IPS-20b (cell line): Measurements from ENCODE around the gene WASF3.

ENCODE experiments used
- H3K27ac ChIP-seq: one replicate; pipeline ENCODE4 v1.5.1; 2013; ENCODE audit warnings: low read length
- H3K27me3 ChIP-seq: 2 replicates; pipeline ENCODE4 v1.6.1; 2013; ENCODE audit warnings: mild to moderate bottlenecking, low read length, inconsistent platforms; ENCODE audit not compliant: insufficient read depth
- H3K36me3 ChIP-seq: 2 replicates; pipeline ENCODE4 v1.6.1; 2013; ENCODE audit warnings: low read depth, mild to moderate bottlenecking, inconsistent platforms, low read length, moderate library complexity; ENCODE audit not compliant: insufficient read depth
- H3K4me1 ChIP-seq: 2 replicates; pipeline ENCODE4 v1.6.1; 2013; ENCODE audit warnings: mild to moderate bottlenecking, control low read depth, inconsistent platforms, low read length, moderate library complexity; ENCODE audit not compliant: insufficient read depth
- H3K4me3 ChIP-seq: 2 replicates; pipeline ENCODE4 v1.5.1; 2013; ENCODE audit warnings: mild to moderate bottlenecking, low read length, inconsistent platforms
- H3K9ac ChIP-seq: 2 replicates; pipeline ENCODE4 v1.6.1; 2013; ENCODE audit warnings: low read depth, mild to moderate bottlenecking, inconsistent platforms, low read length, moderate library complexity
- H3K9me3 ChIP-seq: 2 replicates; pipeline ENCODE4 v1.6.1; 2013; ENCODE audit warnings: mild to moderate bottlenecking, low read depth, low read length, inconsistent platforms; ENCODE audit not compliant: insufficient read depth

The WASF3 gene, protein sequence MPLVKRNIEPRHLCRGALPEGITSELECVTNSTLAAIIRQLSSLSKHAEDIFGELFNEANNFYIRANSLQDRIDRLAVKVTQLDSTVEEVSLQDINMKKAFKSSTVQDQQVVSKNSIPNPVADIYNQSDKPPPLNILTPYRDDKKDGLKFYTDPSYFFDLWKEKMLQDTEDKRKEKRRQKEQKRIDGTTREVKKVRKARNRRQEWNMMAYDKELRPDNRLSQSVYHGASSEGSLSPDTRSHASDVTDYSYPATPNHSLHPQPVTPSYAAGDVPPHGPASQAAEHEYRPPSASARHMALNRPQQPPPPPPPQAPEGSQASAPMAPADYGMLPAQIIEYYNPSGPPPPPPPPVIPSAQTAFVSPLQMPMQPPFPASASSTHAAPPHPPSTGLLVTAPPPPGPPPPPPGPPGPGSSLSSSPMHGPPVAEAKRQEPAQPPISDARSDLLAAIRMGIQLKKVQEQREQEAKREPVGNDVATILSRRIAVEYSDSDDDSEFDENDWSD

DNA sequence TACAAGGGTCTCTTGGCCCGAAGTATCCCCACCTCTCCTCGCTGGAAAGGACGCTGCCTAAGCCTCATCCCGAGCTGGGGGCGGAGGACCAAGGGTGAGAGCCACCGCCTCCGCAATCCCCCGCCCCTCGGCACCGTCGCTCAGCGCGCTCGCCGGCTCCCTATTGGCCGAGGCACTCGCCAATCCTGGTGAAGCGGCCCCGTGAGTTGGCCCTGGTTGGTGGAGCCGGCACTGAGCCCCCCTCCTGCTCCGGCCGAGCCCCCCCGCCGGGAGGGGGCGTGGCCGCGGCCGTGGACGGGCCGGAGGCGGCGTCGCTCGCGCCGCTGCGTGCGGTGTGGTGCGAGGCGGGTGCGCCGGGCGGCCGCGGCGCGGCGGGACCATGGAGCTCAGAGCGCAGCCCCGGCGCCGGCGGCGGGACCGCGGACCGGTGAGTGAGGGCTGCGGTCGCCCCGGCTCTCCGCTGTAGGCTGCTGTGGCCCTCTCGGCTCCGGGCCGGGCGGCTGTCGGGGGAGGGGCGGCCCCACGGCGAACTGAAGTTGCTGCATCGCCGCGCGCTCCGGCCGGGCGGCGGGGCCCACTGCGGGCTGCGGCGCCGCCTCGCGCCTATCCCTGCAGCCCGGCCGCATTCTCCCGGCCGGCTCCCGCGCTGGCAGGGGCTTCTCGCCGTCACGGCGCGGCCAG, at the start of gene WASF3:
Gene WASF3, plus strand, starts transcription at position 291 of the 681 bp plus-strand sequence. CDS start 84,588 bp downstream, outside the sequence.
- Histone ChIP-seq H3K4me1 (peaks cover 12% of the 10 kb centered on the region; the same call in 1 of the 2 replicates), H3K27ac (no peak within 1 kb of the TSS), H3K9ac (peak within 1 kb of the TSS; percentile 67; the same call in 1 of the 2 replicates), H3K36me3 (no peaks in the 10 kb centered on the region), H3K27me3 (peaks cover 29% of the 10 kb centered on the region), H3K9me3 (peaks cover 3% of the 10 kb centered on the region; the same call in 1 of the 2 replicates), H3K4me3 (peak within 1 kb of the TSS; percentile 76)

DNA sequence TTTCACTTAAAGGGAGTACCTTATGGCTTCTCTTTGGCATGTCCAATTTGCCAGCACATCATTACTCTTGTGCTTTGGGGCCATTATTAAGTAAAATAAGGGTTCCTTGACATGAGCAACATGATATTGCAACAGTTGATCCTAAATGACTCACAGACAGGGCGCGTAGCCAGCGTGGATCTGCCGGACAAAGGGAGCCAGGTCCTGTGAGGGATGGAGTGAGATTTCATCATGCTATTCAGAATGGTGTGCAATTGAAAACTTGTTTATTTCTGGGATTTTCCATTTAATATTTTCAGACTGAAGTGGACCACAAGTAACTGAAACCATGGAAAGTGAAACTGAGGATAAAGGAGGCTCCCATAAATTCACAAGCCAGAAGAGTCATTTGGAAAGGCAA, 48.6 kb upstream of the WASF3 start:
- H3K27me3 ChIP-seq, result no peaks in the 10 kb centered on the region
- no peak overlapping the region for H3K4me3 ChIP-seq
- no peaks in the 10 kb centered on the region for H3K36me3 ChIP-seq
- no peak overlapping the region for H3K27ac ChIP-seq
- H3K4me1 ChIP-seq, result no peaks in the 10 kb centered on the region
- H3K9ac ChIP-seq, result no peak overlapping the region
- H3K9me3 ChIP-seq, result peaks cover 18% of the 10 kb centered on the region

DNA sequence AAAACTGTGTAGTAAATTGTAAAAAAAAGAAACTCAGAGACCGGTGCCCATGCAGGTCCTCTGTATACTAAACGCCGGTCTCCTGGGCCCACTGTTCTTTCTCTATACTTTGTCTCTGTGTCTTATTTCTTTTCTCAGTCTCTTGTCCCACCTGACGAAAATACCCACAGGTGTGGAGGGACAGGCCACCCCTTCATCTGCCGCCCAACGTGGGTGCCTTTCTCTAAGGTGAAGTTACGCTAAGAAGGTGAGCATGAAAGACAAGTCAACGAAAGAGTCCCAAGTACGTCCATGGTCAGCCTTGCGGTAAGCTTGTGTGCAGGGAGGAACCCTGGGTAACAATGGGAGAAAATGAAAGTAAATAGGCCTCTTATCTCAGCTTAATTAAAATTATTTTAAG, 48.0 kb upstream of the WASF3 start:
- no peaks in the 10 kb centered on the region for H3K4me1 ChIP-seq
- H3K27me3 ChIP-seq, result no peaks in the 10 kb centered on the region
- no peaks in the 10 kb centered on the region for H3K36me3 ChIP-seq
- H3K9ac ChIP-seq, result no peak overlapping the region
- no peak overlapping the region for H3K4me3 ChIP-seq
- H3K27ac ChIP-seq, result no peak overlapping the region
- H3K9me3 ChIP-seq, result peaks cover 18% of the 10 kb centered on the region

DNA sequence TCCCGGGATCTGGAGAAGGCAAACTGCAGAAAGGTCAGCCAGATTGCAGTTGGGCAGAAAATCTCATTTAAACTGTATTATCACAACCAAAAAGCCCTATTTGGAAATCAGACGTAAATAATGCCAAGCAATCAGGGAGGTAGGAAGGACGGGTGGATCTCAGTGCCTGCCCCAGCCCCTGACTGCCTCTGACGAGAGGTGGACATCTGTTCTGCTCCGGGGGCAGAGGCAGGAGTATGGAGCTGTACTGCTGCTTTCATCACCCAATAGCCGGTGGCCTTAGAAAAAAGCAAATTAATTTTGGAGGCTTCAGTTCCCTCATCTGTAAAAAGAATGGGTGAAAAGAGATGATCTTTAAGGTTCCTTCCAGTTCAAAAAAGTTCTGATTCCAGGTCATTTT, 43.6 kb upstream of the WASF3 start:
- H3K4me1 ChIP-seq, result peaks cover 11% of the 10 kb centered on the region
- no peaks in the 10 kb centered on the region for H3K27me3 ChIP-seq
- no peak overlapping the region for H3K4me3 ChIP-seq
- no peak overlapping the region for H3K9ac ChIP-seq
- no peak overlapping the region for H3K27ac ChIP-seq
- H3K36me3 ChIP-seq, result no peaks in the 10 kb centered on the region
- peaks cover 12% of the 10 kb centered on the region for H3K9me3 ChIP-seq

DNA sequence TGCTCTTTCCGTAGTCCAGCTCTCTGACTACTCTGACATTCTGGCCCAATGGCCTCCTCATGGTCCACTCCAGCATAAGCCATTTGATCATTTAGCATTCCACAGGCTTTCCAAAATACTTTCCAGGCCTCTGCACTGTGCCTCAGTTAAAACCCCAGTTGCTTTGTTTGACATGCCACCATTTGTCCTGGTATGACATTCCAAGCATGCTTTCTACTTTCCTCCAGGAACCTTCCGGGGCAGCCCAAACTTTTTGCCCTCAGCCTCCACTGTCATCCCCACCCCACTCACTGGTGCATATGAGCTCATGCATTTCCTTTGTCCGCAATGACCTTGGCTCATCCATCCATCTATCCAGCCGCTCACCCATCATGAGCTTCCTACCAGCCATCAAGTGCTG, 41.8 kb upstream of the WASF3 start:
- H3K9me3 ChIP-seq, result no peaks in the 10 kb centered on the region
- H3K36me3 ChIP-seq, result no peaks in the 10 kb centered on the region
- no peak overlapping the region for H3K9ac ChIP-seq
- no peak overlapping the region for H3K27ac ChIP-seq
- no peaks in the 10 kb centered on the region for H3K27me3 ChIP-seq
- peaks cover 12% of the 10 kb centered on the region for H3K4me1 ChIP-seq
- H3K4me3 ChIP-seq, result no peak overlapping the region

DNA sequence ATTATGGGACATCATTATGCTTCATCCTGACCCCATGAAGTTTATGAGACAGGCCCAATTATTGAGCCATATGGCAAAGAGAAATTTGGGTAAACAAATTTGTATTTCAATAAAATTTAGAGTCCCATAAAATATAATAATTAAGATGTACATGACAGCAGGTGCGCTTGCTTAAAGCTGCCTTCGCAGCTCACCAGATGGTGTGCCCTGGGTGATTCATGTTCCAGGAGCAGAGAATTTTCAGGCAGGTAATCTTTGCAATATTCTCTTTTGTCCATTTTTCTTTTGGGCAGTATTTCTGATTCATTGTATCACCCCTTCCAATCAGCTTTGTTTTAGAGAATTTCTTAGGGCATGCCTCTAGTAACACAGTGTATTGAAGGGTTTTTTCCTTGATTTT, 39.5 kb upstream of the WASF3 start:
- peaks cover 12% of the 10 kb centered on the region for H3K4me1 ChIP-seq
- no peaks in the 10 kb centered on the region for H3K27me3 ChIP-seq
- H3K36me3 ChIP-seq, result no peaks in the 10 kb centered on the region
- H3K27ac ChIP-seq, result no peak overlapping the region
- no peak overlapping the region for H3K4me3 ChIP-seq
- H3K9ac ChIP-seq, result peak overlapping the region; percentile 54; the same call in 1 of the 2 replicates
- no peaks in the 10 kb centered on the region for H3K9me3 ChIP-seq

DNA sequence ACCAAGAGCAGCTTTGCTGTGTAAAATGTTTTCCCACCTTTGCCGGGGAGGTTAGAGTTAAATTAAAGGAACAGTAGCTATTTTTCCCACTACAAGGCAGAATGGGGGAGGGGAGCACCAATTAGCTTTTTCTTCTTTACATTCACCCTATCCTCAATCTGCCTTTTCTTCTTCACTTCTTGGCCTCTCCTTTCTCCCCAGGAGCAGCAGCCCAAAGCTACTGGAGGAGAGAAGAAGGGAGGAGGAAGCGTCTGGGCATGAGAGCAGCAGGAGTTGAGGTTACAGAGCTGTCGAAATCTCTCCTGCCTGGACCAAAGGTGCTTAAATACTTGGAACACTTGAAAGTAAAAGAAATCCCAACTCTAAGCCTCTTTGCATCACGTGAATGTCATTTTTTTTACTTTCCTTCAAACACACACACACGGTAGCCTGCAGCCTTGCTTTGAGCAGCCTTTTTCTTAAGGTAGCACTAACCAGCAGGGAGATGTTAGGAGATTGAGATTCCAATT, 39.0 kb upstream of the WASF3 start:
- H3K9ac ChIP-seq, result peak overlapping the region; percentile 54; the same call in 1 of the 2 replicates
- H3K27me3 ChIP-seq, result no peaks in the 10 kb centered on the region
- no peak overlapping the region for H3K27ac ChIP-seq
- peak overlapping the region; percentile 29 for H3K4me3 ChIP-seq
- no peaks in the 10 kb centered on the region for H3K9me3 ChIP-seq
- peaks cover 12% of the 10 kb centered on the region for H3K4me1 ChIP-seq
- H3K36me3 ChIP-seq, result no peaks in the 10 kb centered on the region

DNA sequence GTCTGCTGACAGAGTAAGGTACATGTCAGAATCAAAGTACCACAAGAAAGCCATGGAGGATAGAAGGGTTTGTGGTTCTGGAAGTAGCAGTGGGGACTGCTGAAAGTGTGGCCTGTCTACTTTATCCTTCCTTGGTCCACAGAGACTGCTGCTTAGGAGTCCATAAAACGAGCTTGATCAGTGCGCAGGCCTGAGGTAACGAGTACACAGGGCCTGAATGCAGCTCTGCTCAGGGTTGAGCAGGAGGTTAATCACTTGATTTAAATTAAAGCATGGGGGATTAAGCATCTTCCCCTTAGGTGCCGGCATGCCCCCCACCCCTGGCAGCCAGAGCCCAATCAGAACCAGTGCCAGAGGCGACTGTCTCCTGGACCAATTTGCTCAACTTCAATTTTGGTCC, 34.9 kb upstream of the WASF3 start:
- no peaks in the 10 kb centered on the region for H3K36me3 ChIP-seq
- no peak overlapping the region for H3K9ac ChIP-seq
- peaks cover 12% of the 10 kb centered on the region for H3K4me1 ChIP-seq
- H3K27me3 ChIP-seq, result no peaks in the 10 kb centered on the region
- H3K9me3 ChIP-seq, result no peaks in the 10 kb centered on the region
- no peak overlapping the region for H3K4me3 ChIP-seq
- H3K27ac ChIP-seq, result no peak overlapping the region

DNA sequence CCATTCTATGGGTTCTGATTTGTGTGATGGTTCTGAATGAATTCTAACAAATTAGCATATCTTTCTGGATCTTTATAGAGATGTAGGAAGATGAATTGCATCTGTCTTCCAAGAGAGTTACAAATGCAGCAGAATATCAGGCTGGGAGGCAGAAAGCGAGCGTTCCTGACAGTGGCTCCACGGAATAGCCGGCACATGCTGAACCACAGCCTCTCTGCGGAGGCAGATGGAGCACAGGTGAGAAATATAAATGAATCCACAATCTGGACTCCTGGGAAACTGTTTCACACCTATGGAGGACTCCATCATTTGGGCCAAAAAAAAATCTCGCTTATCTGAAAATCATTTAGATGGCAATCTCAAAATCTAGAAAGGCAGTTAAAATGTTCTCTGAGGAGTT, 34.5 kb upstream of the WASF3 start:
- Histone ChIP-seq H3K9ac (no peak overlapping the region), H3K27ac (no peak overlapping the region), H3K4me1 (peaks cover 11% of the 10 kb centered on the region), H3K27me3 (no peaks in the 10 kb centered on the region), H3K9me3 (no peaks in the 10 kb centered on the region), H3K36me3 (no peaks in the 10 kb centered on the region), H3K4me3 (no peak overlapping the region)

DNA sequence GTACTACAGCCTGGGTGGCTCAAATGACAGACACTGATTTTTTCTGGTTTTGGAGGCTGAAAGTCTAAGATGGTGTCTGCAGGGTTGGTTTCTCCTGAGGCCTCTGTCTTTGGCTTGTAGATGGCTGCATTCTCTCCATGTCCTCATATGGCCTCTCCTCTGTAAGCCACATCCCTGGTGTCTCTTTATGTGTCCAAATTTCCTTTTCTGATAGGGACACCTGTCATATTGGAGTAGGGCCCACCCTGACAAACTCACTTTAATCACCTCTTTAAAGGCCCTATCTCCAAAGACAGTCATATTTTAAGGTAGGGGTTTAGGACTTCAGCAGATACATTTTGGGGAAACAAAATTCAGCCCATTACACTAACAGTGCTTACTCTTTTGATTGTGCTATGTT, 32.0 kb upstream of the WASF3 start:
- peaks cover 18% of the 10 kb centered on the region; the same call in 1 of the 2 replicates for H3K4me1 ChIP-seq
- H3K9me3 ChIP-seq, result no peaks in the 10 kb centered on the region
- H3K27ac ChIP-seq, result no peak overlapping the region
- no peak overlapping the region for H3K4me3 ChIP-seq
- no peaks in the 10 kb centered on the region for H3K27me3 ChIP-seq
- H3K9ac ChIP-seq, result no peak overlapping the region
- no peaks in the 10 kb centered on the region for H3K36me3 ChIP-seq

DNA sequence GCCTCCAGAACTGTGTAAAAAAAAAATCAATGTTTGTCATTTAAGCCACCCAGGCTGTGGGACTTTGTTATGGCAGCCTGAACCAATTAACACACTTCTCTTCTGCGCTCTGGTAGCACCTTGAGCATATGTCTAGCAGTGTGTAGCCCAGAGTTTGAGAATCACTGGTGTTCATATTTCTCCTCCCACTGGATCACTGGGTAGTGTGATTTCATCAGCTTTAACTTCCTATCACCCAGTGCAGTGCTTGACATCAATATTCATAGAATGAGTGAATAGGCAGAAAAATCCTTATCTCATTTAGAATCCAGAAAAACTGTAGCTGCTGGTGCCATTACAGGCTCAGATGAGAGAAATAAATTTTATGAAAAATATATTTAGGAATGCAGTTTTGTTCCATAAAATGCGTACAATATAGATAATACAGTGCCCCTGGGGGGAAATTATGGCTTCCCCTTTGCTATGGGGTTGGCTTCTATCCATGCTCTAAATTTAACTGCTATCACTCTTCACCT, 30.7 kb upstream of the WASF3 start:
- peaks cover 18% of the 10 kb centered on the region; the same call in 1 of the 2 replicates for H3K4me1 ChIP-seq
- no peak overlapping the region for H3K27ac ChIP-seq

More for the DNA sequence above, 30.7 kb upstream of the WASF3 start:
- no peaks in the 10 kb centered on the region for H3K9me3 ChIP-seq
- H3K27me3 ChIP-seq, result no peaks in the 10 kb centered on the region
- H3K9ac ChIP-seq, result no peak overlapping the region
- H3K4me3 ChIP-seq, result no peak overlapping the region
- H3K36me3 ChIP-seq, result no peaks in the 10 kb centered on the region
